ENCODE data around the gene KRT13. TPM values are rescaled to one million over a fixed set of nuclear protein-coding genes. Genes with fewer than 3 reads are reported as not detected.

KRT13 gene
- total and polyA plus RNA-seq, 7 donors: 0.46 to 54.1 (median 4.3) TPM; not detected in 3

GRCh38 chr17:41500131-41500911 is 5.1 kb downstream of the KRT13 start:
- no peak for DNase-seq
- TF ChIP-seq POLR2AphosphoS5 (IDR thresholded peaks at IDR 0.05): no peak
- TF ChIP-seq EP300 (IDR thresholded peaks at IDR 0.05): no peak
- no peak for TF ChIP-seq POLR2A (IDR thresholded peaks at IDR 0.05)
- TF ChIP-seq, protein P1, sequence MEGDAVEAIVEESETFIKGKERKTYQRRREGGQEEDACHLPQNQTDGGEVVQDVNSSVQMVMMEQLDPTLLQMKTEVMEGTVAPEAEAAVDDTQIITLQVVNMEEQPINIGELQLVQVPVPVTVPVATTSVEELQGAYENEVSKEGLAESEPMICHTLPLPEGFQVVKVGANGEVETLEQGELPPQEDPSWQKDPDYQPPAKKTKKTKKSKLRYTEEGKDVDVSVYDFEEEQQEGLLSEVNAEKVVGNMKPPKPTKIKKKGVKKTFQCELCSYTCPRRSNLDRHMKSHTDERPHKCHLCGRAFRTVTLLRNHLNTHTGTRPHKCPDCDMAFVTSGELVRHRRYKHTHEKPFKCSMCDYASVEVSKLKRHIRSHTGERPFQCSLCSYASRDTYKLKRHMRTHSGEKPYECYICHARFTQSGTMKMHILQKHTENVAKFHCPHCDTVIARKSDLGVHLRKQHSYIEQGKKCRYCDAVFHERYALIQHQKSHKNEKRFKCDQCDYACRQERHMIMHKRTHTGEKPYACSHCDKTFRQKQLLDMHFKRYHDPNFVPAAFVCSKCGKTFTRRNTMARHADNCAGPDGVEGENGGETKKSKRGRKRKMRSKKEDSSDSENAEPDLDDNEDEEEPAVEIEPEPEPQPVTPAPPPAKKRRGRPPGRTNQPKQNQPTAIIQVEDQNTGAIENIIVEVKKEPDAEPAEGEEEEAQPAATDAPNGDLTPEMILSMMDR (IDR thresholded peaks at IDR 0.05): no peak
- no peak overlapping the region for H3K27ac ChIP-seq
- WGBS, 2 donors: 75 to 78% methylated on average over 15 of the region's 15 CpGs
- peaks cover 0 to 16% (median 6%) of the 10 kb centered on the region in 4 donors for H3K4me1 ChIP-seq
- H3K9me3 ChIP-seq: no peaks in the 10 kb centered on the region
- no peaks in the 10 kb centered on the region for H3K27me3 ChIP-seq
- no peaks in the 10 kb centered on the region for H3K36me3 ChIP-seq
- intact Hi-C loops (cut with DNase I): no loop called here
- no peak overlapping the region for H3K4me3 ChIP-seq

DNA sequence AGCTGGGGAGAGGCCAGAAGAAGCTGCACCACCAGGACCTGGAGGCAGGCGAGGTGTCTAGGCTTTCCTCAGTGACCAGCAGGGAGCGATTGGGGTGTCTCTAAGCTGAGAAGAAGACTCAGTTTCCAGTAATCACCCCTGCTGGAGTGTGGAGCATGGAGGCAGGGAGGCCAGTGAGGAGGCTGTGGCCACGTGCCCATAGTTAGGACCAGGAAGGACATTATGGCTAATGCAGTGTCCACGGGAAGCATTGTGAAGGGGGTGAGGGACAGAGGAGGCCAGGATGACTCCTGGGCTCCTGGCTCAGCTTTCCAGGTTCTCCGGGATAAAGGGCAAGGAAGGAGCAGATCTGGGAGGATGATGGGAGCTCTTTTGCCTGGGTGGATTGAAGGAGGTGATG is 5.7 kb downstream of the KRT13 start:
- Histone ChIP-seq H3K27ac (no peak overlapping the region), H3K4me1 (peaks cover 0 to 12% (median 6%) of the 10 kb centered on the region in 4 donors), H3K4me3 (no peak overlapping the region), H3K9me3 (no peaks in the 10 kb centered on the region), H3K36me3 (no peaks in the 10 kb centered on the region), H3K27me3 (no peaks in the 10 kb centered on the region)
- whole genome bisulfite sequencing, 2 donors: 81 to 86% methylated on average over 5 of the region's 5 CpGs
- DNase-seq: no peak
- intact Hi-C loops (cut with DNase I): no loop called here
- TF ChIP-seq, protein P1 (IDR thresholded peaks at IDR 0.05): no peak
- TF ChIP-seq POLR2A (IDR thresholded peaks at IDR 0.05) (no peak), EP300 (IDR thresholded peaks at IDR 0.05) (no peak), POLR2AphosphoS5 (IDR thresholded peaks at IDR 0.05) (no peak)

GRCh38 chr17:41498276-41498675 is 7.1 kb downstream of the KRT13 start:
- Histone ChIP-seq H3K27ac (no peak overlapping the region), H3K36me3 (no peaks in the 10 kb centered on the region), H3K4me3 (no peak overlapping the region), H3K27me3 (no peaks in the 10 kb centered on the region), H3K4me1 (no peaks in the 10 kb centered on the region), H3K9me3 (no peaks in the 10 kb centered on the region)
- intact Hi-C loops (cut with DNase I): no loop called here
- 68% methylated on average over 6 of the region's 6 CpGs for WGBS, 2 donors
- TF ChIP-seq, protein P1 (IDR thresholded peaks at IDR 0.05): no peak
- TF ChIP-seq POLR2AphosphoS5 (IDR thresholded peaks at IDR 0.05) (no peak), POLR2A (IDR thresholded peaks at IDR 0.05) (no peak), EP300 (IDR thresholded peaks at IDR 0.05) (no peak)
- no peak for DNase-seq

DNA sequence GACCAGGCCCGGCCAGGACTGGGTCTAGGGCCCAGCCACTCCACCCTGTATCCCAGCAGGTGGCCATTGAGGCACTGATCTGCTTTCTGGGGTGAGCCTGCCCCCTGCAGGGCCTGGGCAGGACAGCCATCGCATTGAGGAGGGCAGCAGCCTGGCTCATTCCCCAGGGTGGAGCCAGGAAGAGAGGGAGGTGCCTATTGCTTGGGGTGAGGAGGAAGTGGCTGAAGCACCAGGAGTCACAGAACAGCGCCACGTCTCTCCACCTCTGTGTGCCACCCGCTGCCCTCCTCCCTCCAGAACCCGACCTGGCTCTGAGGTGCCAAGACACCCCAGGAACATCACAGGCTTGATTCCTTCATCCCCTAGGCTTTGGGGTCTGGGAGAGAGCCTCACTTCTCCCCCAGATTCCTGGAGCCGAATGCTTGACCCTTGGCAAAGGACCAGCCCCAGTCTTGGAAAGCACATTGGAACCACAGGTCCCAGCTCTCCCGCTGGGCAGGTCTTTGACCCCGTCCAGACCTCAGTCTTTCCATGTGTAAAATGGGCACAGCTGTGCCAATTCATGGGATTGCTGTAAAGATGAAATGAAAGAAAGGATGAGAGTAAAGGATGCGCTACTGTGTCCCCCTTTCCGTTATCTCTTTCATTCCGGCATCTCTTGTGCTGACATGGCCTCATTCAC is 8.5 kb downstream of the KRT13 start:
- no peak overlapping the region for H3K27ac ChIP-seq
- H3K36me3 ChIP-seq: no peaks in the 10 kb centered on the region
- intact Hi-C loops (cut with DNase I): no loop called here

More for the DNA sequence above, 8.5 kb downstream of the KRT13 start:
- Histone ChIP-seq H3K4me1 (no peaks in the 10 kb centered on the region), H3K27me3 (no peaks in the 10 kb centered on the region), H3K9me3 (no peaks in the 10 kb centered on the region), H3K4me3 (no peak overlapping the region)
- WGBS, 2 donors: 29 to 52% methylated on average over 12 of the region's 12 CpGs
- TF ChIP-seq, protein P1 (IDR thresholded peaks at IDR 0.05): peak in 1 of 4 experiments; percentile 59
- TF ChIP-seq POLR2A (IDR thresholded peaks at IDR 0.05): no peak
- TF ChIP-seq POLR2AphosphoS5 (IDR thresholded peaks at IDR 0.05): no peak
- no peak for DNase-seq

Data from sigmoid colon (tissue), 7 donors.